IMR-90 (cell line): ENCODE measurements around the gene MMD. TPM values are rescaled to one million over a fixed set of nuclear protein-coding genes. Genes with fewer than 3 reads are reported as not detected.

Source experiments
- ATAC-seq: fragments of 200-7000 bp; cut with Tn5 transposase; 2 replicates; pipeline ENCODE4 v1.9.1; 2020; ENCODE audit warnings: low read depth, mild to moderate bottlenecking, moderate library complexity
- BruUV-seq: library from RNA; stranded (reverse); fragments of 400-500 nt; replicated peaks from 2 replicates; lab custom pipeline; 2021; lab: Mats Ljungman, UMichigan
- CTCF ChIA-PET: fragments of 300-600 bp; formaldehyde crosslinking; extraction: SDS; loops from one replicate; lab custom pipeline; 2021; ENCODE audit warnings: antibody characterized with exemption; lab: Yijun Ruan, JAX
- POLR2A ChIA-PET: fragments of 300-600 bp; sonication (Branson Sonifier 250); formaldehyde crosslinking; loops from one replicate; lab custom pipeline; 2022; ENCODE audit warnings: antibody characterized with exemption; ENCODE audit not compliant: unreplicated experiment; lab: Charles Lee
- DNase-seq: peaks from one replicate; pipeline ENCODE4 v3.0.0; 2013
- H2AFZ ChIP-seq: replicated peaks from 2 replicates; pipeline ENCODE3; 2013; ENCODE audit warnings: low read length, mild to moderate bottlenecking; ENCODE audit not compliant: poor library complexity
- H2AK5ac ChIP-seq: 2 replicates; pipeline ENCODE4 v1.6.1; 2013; ENCODE audit warnings: low read depth, low read length, inconsistent platforms
- H2AK9ac ChIP-seq: replicated peaks from 2 replicates; pipeline ENCODE3; 2013; ENCODE audit warnings: mild to moderate bottlenecking, low read depth, low read length, moderate library complexity; ENCODE audit not compliant: poor library complexity
- H2BK120ac ChIP-seq: 2 replicates; pipeline ENCODE4 v1.6.1; 2013; ENCODE audit warnings: low read depth, low read length, inconsistent platforms
- H2BK15ac ChIP-seq: 3 replicates; pipeline ENCODE4 v1.6.1; 2013; ENCODE audit warnings: low read depth, low read length, inconsistent platforms
- H2BK20ac ChIP-seq: 2 replicates; pipeline ENCODE4 v1.6.1; 2013; ENCODE audit warnings: low read depth, mild to moderate bottlenecking, inconsistent platforms, low read length, moderate library complexity
- H2BK5ac ChIP-seq: 2 replicates; pipeline ENCODE4 v1.6.1; 2013; ENCODE audit warnings: mild to moderate bottlenecking, low read depth, low read length, inconsistent platforms; ENCODE audit not compliant: poor library complexity, severe bottlenecking
- H3K14ac ChIP-seq: replicated peaks from 2 replicates; pipeline ENCODE4 v1.6.1; 2013; ENCODE audit warnings: low read depth, low read length, inconsistent platforms
- H3K18ac ChIP-seq: 2 replicates; pipeline ENCODE4 v1.6.1; 2013; ENCODE audit warnings: low read depth, low read length, control low read depth
- H3K23ac ChIP-seq: 2 replicates; pipeline ENCODE4 v1.6.1; 2013; ENCODE audit warnings: low read depth, low read length, inconsistent platforms
- H3K27ac ChIP-seq: 2 replicates; pipeline ENCODE4 v1.5.1; 2013; ENCODE audit warnings: mild to moderate bottlenecking, control low read depth, low read length; ENCODE audit not compliant: insufficient read depth
- H3K27me3 ChIP-seq: 2 replicates; pipeline ENCODE4 v1.6.1; 2013; ENCODE audit warnings: low read length; ENCODE audit not compliant: control insufficient read depth, insufficient read depth
- H3K36me3 ChIP-seq: 2 replicates; pipeline ENCODE4 v1.6.1; 2013; ENCODE audit warnings: low read length, mixed read lengths; ENCODE audit not compliant: control insufficient read depth, insufficient read depth
- H3K4ac ChIP-seq: 2 replicates; pipeline ENCODE4 v1.6.1; 2013; ENCODE audit warnings: low read depth, low read length, inconsistent platforms
- H3K4me1 ChIP-seq: 2 replicates; pipeline ENCODE4 v1.6.1; 2013; ENCODE audit warnings: low read length, mixed read lengths; ENCODE audit not compliant: control insufficient read depth, insufficient read depth
- H3K4me2 ChIP-seq: 2 replicates; pipeline ENCODE4 v1.6.1; 2013; ENCODE audit warnings: low read depth, mild to moderate bottlenecking, control low read depth, low read length, moderate library complexity
- H3K4me3 ChIP-seq: 2 replicates; pipeline ENCODE4 v1.5.1; 2013; ENCODE audit warnings: low read depth, mild to moderate bottlenecking, control low read depth, low read length, moderate library complexity; ENCODE audit not compliant: insufficient read depth
- H3K56ac ChIP-seq: 2 replicates; pipeline ENCODE4 v1.6.1; 2013; ENCODE audit warnings: low read length, inconsistent platforms; ENCODE audit not compliant: insufficient read depth; ENCODE audit errors: extremely low read depth
- H3K79me1 ChIP-seq, 2 experiments: 2 replicates each; pipeline ENCODE4 v1.6.1; 2013; ENCODE audit warnings: low read length in 2 of 2, inconsistent platforms in 1 of 2, low read depth in 1 of 2
- H3K9ac ChIP-seq: 2 replicates; pipeline ENCODE4 v1.6.1; 2013; ENCODE audit warnings: low read depth, low read length, control low read depth
- H3K9me1 ChIP-seq: 2 replicates; pipeline ENCODE4 v1.6.1; 2013; ENCODE audit warnings: low read length, inconsistent platforms; ENCODE audit not compliant: insufficient read depth
- H3K9me3 ChIP-seq: 2 replicates; pipeline ENCODE4 v1.6.1; 2013; ENCODE audit warnings: low read length; ENCODE audit not compliant: control insufficient read depth, insufficient read depth
- H4K20me1 ChIP-seq: 2 replicates; pipeline ENCODE4 v1.6.1; 2013; ENCODE audit warnings: low read length, inconsistent platforms; ENCODE audit not compliant: insufficient read depth
- H4K5ac ChIP-seq: 2 replicates; pipeline ENCODE4 v1.6.1; 2013; ENCODE audit warnings: mild to moderate bottlenecking, low read depth, low read length, control low read depth
- H4K8ac ChIP-seq, 2 experiments: 2 replicates each; pipeline ENCODE4 v1.6.1; 2013; ENCODE audit warnings: low read depth in 2 of 2, low read length in 2 of 2, control low read depth in 1 of 2, inconsistent platforms in 1 of 2
- H4K91ac ChIP-seq: 2 replicates; pipeline ENCODE4 v1.6.1; 2013; ENCODE audit warnings: low read depth, low read length, inconsistent platforms; ENCODE audit not compliant: insufficient read depth
- BHLHE40 ChIP-seq: fragments of 150-350 bp; IDR thresholded peaks from 2 replicates; pipeline ENCODE4 v1.6.1; 2016; ENCODE audit warnings: mild to moderate bottlenecking, low read depth, low read length
- CEBPB ChIP-seq: IDR thresholded peaks from 2 replicates; pipeline ENCODE4 v1.6.1; 2012; ENCODE audit warnings: low read depth, low read length, improper control_type of control experiment
- FOS ChIP-seq: fragments of 150-350 bp; IDR thresholded peaks from 2 replicates; pipeline ENCODE4 v1.6.1; 2016; ENCODE audit warnings: low read depth, low read length
- MAZ ChIP-seq: IDR thresholded peaks from 2 replicates; pipeline ENCODE4 v1.6.1; 2012; ENCODE audit warnings: low read depth, mild to moderate bottlenecking, low read length, improper control_type of control experiment, moderate library complexity, borderline replicate concordance
- NFE2L2 ChIP-seq: fragments of 150-350 bp; IDR thresholded peaks from 2 replicates; pipeline ENCODE4 v1.6.1; 2016; ENCODE audit warnings: low read depth, mild to moderate bottlenecking, low read length
- RFX5 ChIP-seq: IDR thresholded peaks from 2 replicates; pipeline ENCODE4 v1.8.0; 2012; ENCODE audit warnings: low read depth, mild to moderate bottlenecking, low read length, moderate library complexity
- SMC3 ChIP-seq: fragments of 150-350 bp; IDR thresholded peaks from 2 replicates; pipeline ENCODE4 v1.6.1; 2016; ENCODE audit warnings: low read depth, mild to moderate bottlenecking, antibody characterized with exemption, low read length, moderate library complexity
- WGBS, 2 experiments: methylation state at CpG; one replicate each; pipeline versions ENCODE4 v1.1.5 to v1.1.7; 2013; ENCODE audit warnings: missing lambda C conversion rate in 2 of 2; ENCODE audit not compliant: insufficient read length in 1 of 2; ENCODE audit errors: extremely low coverage in 2 of 2; 5-methylcytosine and 5-hydroxymethylcytosine counted together
- dilution Hi-C: fragments of 300-500 bp; cut with HindIII; formaldehyde crosslinking; loops from one replicate; pipeline ENCODE4 v1.14.3; 2018; ENCODE audit warnings: low sequenced_read_pairs; ENCODE audit not compliant: unreplicated experiment
- in situ Hi-C: fragments of 300-500 bp; cut with MboI; formaldehyde crosslinking; loops from 3 replicates; pipeline ENCODE4 v1.14.3; 2019; ENCODE audit warnings: low sequenced_read_pairs, inconsistent platforms, mixed read lengths
- intact Hi-C: fragments of 100-400 bp; cut with micrococcal nuclease; formaldehyde crosslinking; loops from 2 replicates; pipeline ENCODE4 v1.10.0; 2022
- polyA plus RNA-seq, 3 experiments: library from polyadenylated mRNA; depleted of rRNA; stranded (reverse); fragments of >200 nt; gene quantifications; 2 replicates each; pipeline ENCODE4 v1.2.3, GENCODE V29; 2012; ENCODE audit warnings: low replicate concordance in 1 of 3
- total RNA-seq: library from RNA; depleted of rRNA; stranded (reverse); fragments of >200 nt; gene quantifications from 2 replicates; pipeline ENCODE4 v1.2.3, GENCODE V29; 2012
- TF ChIP-seq, protein P1 (sequence below): fragments of 150-350 bp; IDR thresholded peaks from 2 replicates; pipeline ENCODE4 v1.6.1; 2017; ENCODE audit warnings: mild to moderate bottlenecking, antibody characterized with exemption, low read length, low read depth
- TF ChIP-seq, protein P2 (sequence below): conservative IDR thresholded peaks from 2 replicates; pipeline ENCODE4 v1.5.1; 2012; ENCODE audit warnings: mild to moderate bottlenecking, low read depth, low read length, improper control_type of control experiment

MMD gene
- total and polyA plus RNA-seq, 2 of the 4 experiments (the other 2 are of a cell fraction): 6.3 to 7.0 TPM

DNA sequence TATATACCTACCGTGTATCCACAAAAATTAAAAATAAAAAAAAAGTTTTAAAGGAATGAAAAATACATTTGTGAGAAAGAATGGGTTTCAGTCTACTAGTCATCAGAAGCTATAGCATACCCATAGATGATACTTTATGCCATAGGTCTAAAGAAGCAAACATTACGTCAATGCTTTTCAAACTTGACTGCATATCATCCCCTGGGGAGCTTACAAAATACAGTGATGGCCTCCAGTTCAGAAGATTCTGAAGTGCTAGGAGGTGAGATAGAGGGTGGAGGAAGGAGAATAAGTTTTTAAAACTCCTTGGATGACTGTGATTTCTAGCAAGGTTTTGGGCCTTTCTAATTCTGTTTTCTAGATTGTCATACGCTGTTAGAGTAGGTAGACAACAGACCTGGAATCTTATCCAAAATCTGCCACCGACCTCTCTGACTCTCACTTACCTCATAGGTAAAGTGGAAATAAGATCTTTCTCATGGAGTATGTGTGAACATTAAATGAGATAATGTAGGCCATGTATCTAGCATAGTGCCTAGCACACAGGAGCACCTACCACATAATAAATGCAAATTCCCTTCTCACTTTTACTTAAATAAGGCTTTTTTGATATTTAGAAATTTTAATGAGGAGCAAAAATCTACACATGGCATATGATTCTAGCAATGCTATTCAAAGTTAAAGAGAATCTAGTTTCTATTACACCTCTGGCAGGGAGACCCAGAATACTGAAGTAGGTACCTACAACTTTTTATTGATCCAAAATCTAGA lies 12.4 kb downstream of the MMD start:
- H2BK15ac ChIP-seq: no peak overlapping the region
- H3K4ac ChIP-seq: no peak overlapping the region
- no peak overlapping the region for H3K23ac ChIP-seq
- H3K36me3 ChIP-seq: peaks cover 49% of the 10 kb centered on the region
- no peak overlapping the region for H3K9ac ChIP-seq
- no CpG with 5 or more reads among the region's 4 CpGs for WGBS, 2 experiments
- H3K4me3 ChIP-seq: no peak overlapping the region
- no peak overlapping the region for H3K18ac ChIP-seq
- H2BK20ac ChIP-seq: no peak overlapping the region
- no peak overlapping the region for H2AK5ac ChIP-seq
- no peak overlapping the region for H3K4me2 ChIP-seq
- no peak overlapping the region for H4K5ac ChIP-seq
- dilution Hi-C loops: no loop called here
- no peaks in the 10 kb centered on the region for H3K9me3 ChIP-seq
- ATAC-seq (no peak), DNase-seq (no peak)
- BruUV-seq: no TSS peak
- H3K4me1 ChIP-seq: no peaks in the 10 kb centered on the region
- no peak overlapping the region for H2AK9ac ChIP-seq
- peaks cover 4 to 5% of the 10 kb centered on the region in 2 experiments; a peak in 1 of 4 replicates for H3K79me1 ChIP-seq
- H2AFZ ChIP-seq: no peak overlapping the region
- H4K8ac ChIP-seq: no peak overlapping the region
- H2BK120ac ChIP-seq: no peak overlapping the region
- TF ChIP-seq BHLHE40 (no peak), NFE2L2 (no peak), CEBPB (no peak), FOS (no peak), SMC3 (no peak), MAZ (no peak), RFX5 (no peak)
- TF ChIP-seq, protein P1, sequence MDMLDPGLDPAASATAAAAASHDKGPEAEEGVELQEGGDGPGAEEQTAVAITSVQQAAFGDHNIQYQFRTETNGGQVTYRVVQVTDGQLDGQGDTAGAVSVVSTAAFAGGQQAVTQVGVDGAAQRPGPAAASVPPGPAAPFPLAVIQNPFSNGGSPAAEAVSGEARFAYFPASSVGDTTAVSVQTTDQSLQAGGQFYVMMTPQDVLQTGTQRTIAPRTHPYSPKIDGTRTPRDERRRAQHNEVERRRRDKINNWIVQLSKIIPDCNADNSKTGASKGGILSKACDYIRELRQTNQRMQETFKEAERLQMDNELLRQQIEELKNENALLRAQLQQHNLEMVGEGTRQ: no peak
- TF ChIP-seq, protein P2, sequence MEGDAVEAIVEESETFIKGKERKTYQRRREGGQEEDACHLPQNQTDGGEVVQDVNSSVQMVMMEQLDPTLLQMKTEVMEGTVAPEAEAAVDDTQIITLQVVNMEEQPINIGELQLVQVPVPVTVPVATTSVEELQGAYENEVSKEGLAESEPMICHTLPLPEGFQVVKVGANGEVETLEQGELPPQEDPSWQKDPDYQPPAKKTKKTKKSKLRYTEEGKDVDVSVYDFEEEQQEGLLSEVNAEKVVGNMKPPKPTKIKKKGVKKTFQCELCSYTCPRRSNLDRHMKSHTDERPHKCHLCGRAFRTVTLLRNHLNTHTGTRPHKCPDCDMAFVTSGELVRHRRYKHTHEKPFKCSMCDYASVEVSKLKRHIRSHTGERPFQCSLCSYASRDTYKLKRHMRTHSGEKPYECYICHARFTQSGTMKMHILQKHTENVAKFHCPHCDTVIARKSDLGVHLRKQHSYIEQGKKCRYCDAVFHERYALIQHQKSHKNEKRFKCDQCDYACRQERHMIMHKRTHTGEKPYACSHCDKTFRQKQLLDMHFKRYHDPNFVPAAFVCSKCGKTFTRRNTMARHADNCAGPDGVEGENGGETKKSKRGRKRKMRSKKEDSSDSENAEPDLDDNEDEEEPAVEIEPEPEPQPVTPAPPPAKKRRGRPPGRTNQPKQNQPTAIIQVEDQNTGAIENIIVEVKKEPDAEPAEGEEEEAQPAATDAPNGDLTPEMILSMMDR: no peak
- no peak overlapping the region for H4K91ac ChIP-seq
- CTCF ChIA-PET: no interaction called here
- H3K27ac ChIP-seq: no peak overlapping the region
- H2BK5ac ChIP-seq: no peak overlapping the region
- H3K9me1 ChIP-seq: no peaks in the 10 kb centered on the region
- H4K20me1 ChIP-seq: no peaks in the 10 kb centered on the region
- intact Hi-C loops: no loop called here
- no peak overlapping the region for H3K56ac ChIP-seq
- POLR2A ChIA-PET: no interaction called here
- H3K14ac ChIP-seq: no peak overlapping the region
- H3K27me3 ChIP-seq: no peaks in the 10 kb centered on the region
- in situ Hi-C loops: loop anchor here (5.0 kb wide), 1 partner anchor 103 kb away; the partner anchor contains the start of gene SMIM36
